ENCODE data around the gene ART3.
A peak's percentile ranks its signal among the peaks of the same experiment; 100 is the strongest.

Gene ART3

DNA sequence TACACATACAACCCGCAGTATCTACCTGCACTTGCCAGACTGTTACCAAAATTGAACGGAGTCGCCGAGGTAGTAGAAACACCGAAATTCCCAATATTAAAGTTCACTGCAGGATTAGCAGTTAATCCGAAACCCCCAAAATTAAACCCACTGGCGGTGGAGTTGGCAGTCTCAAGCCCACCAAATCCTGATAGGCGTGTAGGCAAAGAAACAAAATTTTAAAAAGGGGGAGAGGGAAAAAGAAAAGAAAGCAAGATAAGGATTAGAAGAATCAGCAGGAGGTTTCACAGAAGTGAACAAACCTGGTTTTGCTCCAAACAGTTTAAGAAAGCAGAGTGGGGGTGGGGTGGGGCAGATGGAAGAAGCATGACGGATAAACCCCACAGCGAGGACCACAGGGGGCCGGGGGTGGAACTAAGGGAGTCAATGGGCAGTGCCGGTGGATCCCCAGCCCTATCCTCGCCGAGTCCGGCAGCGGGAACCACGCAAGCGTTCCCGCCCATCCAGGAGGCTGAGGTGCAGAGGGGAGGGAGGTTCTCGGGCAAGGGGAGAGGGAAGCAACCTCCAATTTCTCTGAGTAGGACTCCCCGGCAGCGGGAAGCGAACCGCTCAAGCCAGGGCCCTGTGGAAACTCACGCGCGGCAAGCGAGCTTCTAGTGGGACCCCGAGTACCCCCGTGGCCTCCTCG is 73.1 kb downstream of the ART3 start:
- peak; percentile 93 for DNase-seq (ENCODE audit: low read depth, low spot score)

DNA sequence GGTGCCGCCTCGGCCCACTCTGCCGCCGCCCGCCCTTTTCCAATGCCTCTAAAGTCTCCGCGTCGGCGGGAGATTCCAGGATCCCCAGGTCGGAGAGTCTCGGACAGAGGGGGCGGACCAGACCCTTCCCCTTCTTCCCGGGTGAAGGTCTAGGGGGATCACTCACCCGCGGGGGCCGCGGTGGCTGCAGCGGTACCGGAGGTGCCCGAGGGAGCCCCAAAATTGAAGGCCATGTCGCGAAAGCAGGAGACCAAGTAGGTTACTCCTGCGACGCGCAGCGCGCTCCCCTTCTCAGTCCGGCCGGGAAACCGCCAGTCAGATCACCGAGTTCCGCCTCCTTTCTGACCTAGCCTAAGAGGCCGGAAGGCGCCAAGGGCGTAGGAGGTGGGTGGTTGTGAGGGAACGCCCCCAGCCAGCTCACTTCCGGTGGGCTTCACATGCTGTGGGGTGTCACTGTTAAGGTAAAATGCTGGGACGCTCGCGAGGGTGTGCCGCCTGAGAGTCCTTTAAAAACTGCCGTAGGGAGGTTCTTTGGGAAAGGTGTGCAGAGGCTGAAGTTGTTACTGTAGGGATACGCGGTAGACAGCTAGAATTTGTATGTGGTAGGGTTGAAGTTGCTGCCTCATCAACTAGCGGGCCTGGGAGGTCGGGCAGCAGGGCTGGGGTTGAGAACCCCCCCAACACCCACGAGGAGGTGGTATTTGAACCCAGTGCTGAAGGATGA is 73.8 kb downstream of the ART3 start, which contains the start of gene NUP54:
NUP54 (minus strand) TSS at position 256 of the 724 bp plus-strand sequence; CDS start at position 233, 23 bp downstream.
- DNase-seq (ENCODE audit: low read depth, low spot score), result peak; percentile 98

DNA sequence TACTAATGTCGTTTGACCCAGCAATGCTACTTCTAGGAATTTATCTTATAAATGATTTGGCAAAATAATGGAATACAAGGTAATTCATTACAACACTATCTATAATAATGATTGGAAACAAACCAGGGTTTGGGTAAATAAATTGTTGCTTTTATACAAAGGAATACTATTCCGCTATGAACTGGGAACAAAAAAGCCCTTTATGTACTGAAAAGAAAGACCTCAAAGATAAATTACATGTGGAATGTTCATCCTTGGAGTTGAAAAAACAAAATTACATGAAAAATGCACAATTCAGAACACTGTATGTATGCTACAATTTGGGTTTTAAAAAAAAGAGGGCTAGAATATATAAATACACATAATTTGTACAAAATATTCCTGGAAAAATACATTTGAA is 78.8 kb downstream of the ART3 start:
- no peak for DNase-seq (ENCODE audit: low read depth, low spot score)

DNA sequence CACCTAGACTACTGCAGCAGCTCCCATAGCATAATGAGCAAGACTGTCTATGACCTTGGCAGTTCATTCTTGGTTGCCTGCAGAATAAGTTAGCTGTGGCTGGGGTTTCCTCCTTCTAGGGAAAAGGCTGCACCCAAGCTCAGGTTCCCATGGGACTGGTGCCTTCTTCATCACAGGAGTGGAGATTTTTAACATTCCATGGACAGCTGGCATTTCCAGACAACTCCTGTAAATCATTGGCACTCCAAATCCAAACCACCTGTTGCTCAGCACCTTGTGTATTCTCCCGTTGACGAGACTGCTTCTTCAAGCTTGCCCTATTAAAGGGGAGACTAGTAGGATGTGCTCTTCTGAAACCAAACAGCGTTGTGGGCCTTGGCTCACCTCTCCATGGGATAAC is 81.5 kb downstream of the ART3 start:
- DNase-seq (ENCODE audit: low read depth, low spot score), result no peak

DNA sequence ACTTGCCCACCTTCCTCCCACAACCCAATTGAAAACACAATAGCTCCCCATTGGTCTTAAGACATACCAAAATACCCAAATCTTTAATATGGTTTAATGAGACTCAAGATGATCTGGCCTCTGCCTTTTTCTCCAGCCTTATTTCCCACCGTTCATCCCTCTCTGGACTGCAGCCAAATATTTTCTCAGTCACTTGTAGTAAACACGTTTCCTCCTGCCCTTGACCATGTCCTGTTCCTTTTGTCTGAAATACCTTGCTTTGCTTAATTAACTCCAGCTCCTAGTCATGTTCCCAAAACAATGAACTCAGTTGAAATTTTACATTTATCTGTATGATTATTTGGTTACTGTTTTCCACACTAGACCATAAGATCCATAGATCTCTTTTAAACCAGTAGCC is 82.1 kb downstream of the ART3 start:
- no peak for DNase-seq (ENCODE audit: low read depth, low spot score)

DNA sequence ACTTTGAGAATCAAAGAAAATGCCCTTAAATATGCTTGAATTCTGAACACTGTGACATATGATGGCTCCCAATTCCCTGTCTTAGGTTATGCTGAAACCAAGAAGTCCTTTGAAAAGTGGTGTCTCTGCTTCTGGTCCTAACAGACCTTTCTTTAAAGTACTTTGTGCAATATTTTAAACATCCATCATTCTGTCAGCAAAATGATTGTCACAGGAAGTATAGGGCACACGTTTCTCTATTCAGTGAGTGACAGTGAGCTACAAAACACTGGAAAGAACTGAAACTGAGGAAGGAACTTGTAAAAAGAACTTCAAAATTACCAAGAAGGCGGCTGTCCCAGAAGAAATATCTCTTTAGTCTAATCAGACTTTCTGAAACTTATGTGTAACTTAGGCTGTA is 85.8 kb downstream of the ART3 start:
- no peak for DNase-seq (ENCODE audit: low read depth, low spot score)

All from ELF-1 (cell line).